Measurements from ENCODE around the gene MT1X.
A peak's percentile ranks its signal among the peaks of the same experiment; 100 is the strongest.

MT1X gene
- 2.6 to 4.1 reads per million in 2 donors for total RNA-seq

GRCh38 chr16:56681939-56682702 lies at the start of gene MT1X:
Gene MT1X, plus strand, starts transcription at chr16:56682470. Its CDS starts 71 bp downstream, at chr16:56682541.
- peak; percentile 60 to 97 (median 82) for DNase-seq

GRCh38 chr16:56632848-56633365 lies 49.4 kb upstream of the MT1X start:
- no peak for DNase-seq

- no peak for DNase-seq
Observed at GRCh38 chr16:56633535-56633934, 48.7 kb upstream of the MT1X start.

- DNase-seq = no peak
Observed at GRCh38 chr16:56634715-56635440, 47.4 kb upstream of the MT1X start.

- DNase-seq = peak in 1 of 5 experiments; percentile 43
Observed at GRCh38 chr16:56635441-56635967, 46.8 kb upstream of the MT1X start.

GRCh38 chr16:56636616-56637413 lies 45.5 kb upstream of the MT1X start:
- DNase-seq = no peak

- peak in 1 of 5 experiments; percentile 53 for DNase-seq
Observed at GRCh38 chr16:56637814-56638750, 44.2 kb upstream of the MT1X start, which contains the start of gene MT1A. Gene MT1A, plus strand, starts transcription at chr16:56638666. Its CDS starts 73 bp downstream, at chr16:56638739.

GRCh38 chr16:56639045-56639444 lies 43.2 kb upstream of the MT1X start:
- no peak for DNase-seq

- no peak for DNase-seq
Observed at GRCh38 chr16:56640076-56640475, 42.2 kb upstream of the MT1X start.

GRCh38 chr16:56641166-56641565 lies 41.1 kb upstream of the MT1X start:
- no peak for DNase-seq

- DNase-seq = peak; percentile 31 to 91 (median 62)
Observed at GRCh38 chr16:56643080-56643778, 39.0 kb upstream of the MT1X start.

- no peak for DNase-seq
Observed at GRCh38 chr16:56643833-56644232, 38.4 kb upstream of the MT1X start.

GRCh38 chr16:56645311-56645710 lies 37.0 kb upstream of the MT1X start:
- DNase-seq = no peak

- no peak for DNase-seq
Observed at GRCh38 chr16:56645838-56646237, 36.4 kb upstream of the MT1X start.

GRCh38 chr16:56647641-56648431 lies 34.4 kb upstream of the MT1X start:
- DNase-seq = no peak

GRCh38 chr16:56649271-56649670 lies 33.0 kb upstream of the MT1X start:
- DNase-seq = no peak

GRCh38 chr16:56649820-56650219 lies 32.5 kb upstream of the MT1X start:
- no peak for DNase-seq

GRCh38 chr16:56651586-56651985 lies 30.7 kb upstream of the MT1X start, which contains the start of gene MT1B:
Gene MT1B, plus strand, starts transcription at chr16:56651886. Its CDS starts 68 bp downstream, at chr16:56651954.
- no peak for DNase-seq

- no peak for DNase-seq
Observed at GRCh38 chr16:56652600-56652999, 29.7 kb upstream of the MT1X start.

- no peak for DNase-seq
Observed at GRCh38 chr16:56653218-56653617, 29.1 kb upstream of the MT1X start.

Measured in T-helper 2 cell (primary cell).